Liver (tissue), 3 donors: ENCODE results near the gene TAF11L12.

Experiments used
- GABPA ChIP-seq, 2 donors: IDR thresholded peaks in 1 of 2; conservative IDR thresholded peaks in 1 of 2; 2 replicates each; pipeline ENCODE4 v1.6.1; 2016; ENCODE audit warnings: antibody characterized with exemption in 2 of 2, mild to moderate bottlenecking in 1 of 2, moderate library complexity in 1 of 2
- HNF4A ChIP-seq, 2 donors: conservative IDR thresholded peaks; 2 replicates each; pipeline ENCODE4 v1.6.1; 2016; ENCODE audit warnings: antibody characterized with exemption in 2 of 2, mild to moderate bottlenecking in 2 of 2
- JUND ChIP-seq, 2 donors: IDR thresholded peaks; 2 replicates each; pipeline ENCODE4 v1.6.1; 2016; ENCODE audit warnings: antibody characterized with exemption in 2 of 2
- RAD21 ChIP-seq, 2 donors: IDR thresholded peaks; 2 replicates each; pipeline ENCODE4 v1.6.1; 2016; ENCODE audit warnings: antibody characterized with exemption in 2 of 2, mild to moderate bottlenecking in 2 of 2
- SP1 ChIP-seq: IDR thresholded peaks from 2 replicates; pipeline ENCODE4 v1.6.1; 2018; ENCODE audit warnings: antibody characterized with exemption, mild to moderate bottlenecking
- TAF1 ChIP-seq: conservative IDR thresholded peaks from 2 replicates; pipeline ENCODE4 v1.6.1; 2016; ENCODE audit warnings: antibody characterized with exemption, mild to moderate bottlenecking
- TF ChIP-seq, protein P1 (sequence below): fragments of 150-350 bp; IDR thresholded peaks from 2 replicates; pipeline ENCODE4 v1.5.1; 2017; ENCODE audit warnings: improper control_type of control experiment, low read depth, low read length; ENCODE audit not compliant: missing input control
- TF ChIP-seq, protein P2 (sequence below): IDR thresholded peaks from 2 replicates; pipeline ENCODE4 v1.6.1; 2016; ENCODE audit warnings: antibody characterized with exemption
- TF ChIP-seq, protein P3 (sequence below): IDR thresholded peaks from 2 replicates; pipeline ENCODE4 v1.6.1; 2016; ENCODE audit warnings: antibody characterized with exemption
- TF ChIP-seq, protein P4 (sequence below): IDR thresholded peaks from 2 replicates; pipeline ENCODE4 v1.6.1; 2016; ENCODE audit warnings: antibody characterized with exemption
- donor health status: healthy.
- donor health status: healthy.

DNA sequence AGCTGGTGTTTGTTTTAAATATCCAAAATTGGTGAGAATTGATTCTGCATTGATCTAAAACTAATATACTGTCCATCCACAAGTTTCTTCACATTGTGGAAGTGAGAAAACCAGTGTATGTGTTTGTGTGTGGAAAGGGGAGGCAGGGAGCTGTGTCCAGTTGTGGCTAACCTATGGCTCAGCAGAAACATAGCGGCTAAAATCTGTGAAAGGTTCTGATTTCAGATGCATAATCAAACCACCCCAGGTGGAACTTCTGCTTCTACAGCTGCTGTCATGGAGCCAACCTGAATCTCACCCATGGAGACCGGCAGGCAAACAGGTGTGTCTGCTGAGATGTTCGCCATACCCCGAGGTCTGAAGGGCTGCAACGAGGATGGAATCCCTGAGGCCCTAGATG lies 24.0 kb downstream of the TAF11L12 start, which contains the start of gene TAF11L14:
- TF ChIP-seq, protein P1, sequence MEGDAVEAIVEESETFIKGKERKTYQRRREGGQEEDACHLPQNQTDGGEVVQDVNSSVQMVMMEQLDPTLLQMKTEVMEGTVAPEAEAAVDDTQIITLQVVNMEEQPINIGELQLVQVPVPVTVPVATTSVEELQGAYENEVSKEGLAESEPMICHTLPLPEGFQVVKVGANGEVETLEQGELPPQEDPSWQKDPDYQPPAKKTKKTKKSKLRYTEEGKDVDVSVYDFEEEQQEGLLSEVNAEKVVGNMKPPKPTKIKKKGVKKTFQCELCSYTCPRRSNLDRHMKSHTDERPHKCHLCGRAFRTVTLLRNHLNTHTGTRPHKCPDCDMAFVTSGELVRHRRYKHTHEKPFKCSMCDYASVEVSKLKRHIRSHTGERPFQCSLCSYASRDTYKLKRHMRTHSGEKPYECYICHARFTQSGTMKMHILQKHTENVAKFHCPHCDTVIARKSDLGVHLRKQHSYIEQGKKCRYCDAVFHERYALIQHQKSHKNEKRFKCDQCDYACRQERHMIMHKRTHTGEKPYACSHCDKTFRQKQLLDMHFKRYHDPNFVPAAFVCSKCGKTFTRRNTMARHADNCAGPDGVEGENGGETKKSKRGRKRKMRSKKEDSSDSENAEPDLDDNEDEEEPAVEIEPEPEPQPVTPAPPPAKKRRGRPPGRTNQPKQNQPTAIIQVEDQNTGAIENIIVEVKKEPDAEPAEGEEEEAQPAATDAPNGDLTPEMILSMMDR, result no peak
- TF ChIP-seq, protein P2, sequence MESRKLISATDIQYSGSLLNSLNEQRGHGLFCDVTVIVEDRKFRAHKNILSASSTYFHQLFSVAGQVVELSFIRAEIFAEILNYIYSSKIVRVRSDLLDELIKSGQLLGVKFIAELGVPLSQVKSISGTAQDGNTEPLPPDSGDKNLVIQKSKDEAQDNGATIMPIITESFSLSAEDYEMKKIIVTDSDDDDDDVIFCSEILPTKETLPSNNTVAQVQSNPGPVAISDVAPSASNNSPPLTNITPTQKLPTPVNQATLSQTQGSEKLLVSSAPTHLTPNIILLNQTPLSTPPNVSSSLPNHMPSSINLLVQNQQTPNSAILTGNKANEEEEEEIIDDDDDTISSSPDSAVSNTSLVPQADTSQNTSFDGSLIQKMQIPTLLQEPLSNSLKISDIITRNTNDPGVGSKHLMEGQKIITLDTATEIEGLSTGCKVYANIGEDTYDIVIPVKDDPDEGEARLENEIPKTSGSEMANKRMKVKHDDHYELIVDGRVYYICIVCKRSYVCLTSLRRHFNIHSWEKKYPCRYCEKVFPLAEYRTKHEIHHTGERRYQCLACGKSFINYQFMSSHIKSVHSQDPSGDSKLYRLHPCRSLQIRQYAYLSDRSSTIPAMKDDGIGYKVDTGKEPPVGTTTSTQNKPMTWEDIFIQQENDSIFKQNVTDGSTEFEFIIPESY, result no peak
- TF ChIP-seq TAF1, result no peak
- no peak for TF ChIP-seq JUND (IDR thresholded peaks at IDR 0.05)
- TF ChIP-seq GABPA (IDR thresholded peaks at IDR 0.05 in 1 of 2, conservative IDR thresholded peaks at IDR 0.05 in 1 of 2), result no peak
- TF ChIP-seq, protein P3, sequence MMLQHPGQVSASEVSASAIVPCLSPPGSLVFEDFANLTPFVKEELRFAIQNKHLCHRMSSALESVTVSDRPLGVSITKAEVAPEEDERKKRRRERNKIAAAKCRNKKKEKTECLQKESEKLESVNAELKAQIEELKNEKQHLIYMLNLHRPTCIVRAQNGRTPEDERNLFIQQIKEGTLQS, result no peak
- no peak for TF ChIP-seq RAD21 (IDR thresholded peaks at IDR 0.05)
- TF ChIP-seq HNF4A (conservative IDR thresholded peaks at IDR 0.05), result no peak
- no peak for TF ChIP-seq SP1
- TF ChIP-seq, protein P4, sequence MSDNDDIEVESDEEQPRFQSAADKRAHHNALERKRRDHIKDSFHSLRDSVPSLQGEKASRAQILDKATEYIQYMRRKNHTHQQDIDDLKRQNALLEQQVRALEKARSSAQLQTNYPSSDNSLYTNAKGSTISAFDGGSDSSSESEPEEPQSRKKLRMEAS, result no peak
